Astrocyte (in vitro differentiated cells and primary cell): Measurements from ENCODE around the gene HOXD10. TPM values are rescaled to one million over a fixed set of nuclear protein-coding genes. Genes with fewer than 3 reads are reported as not detected.

ENCODE experiments used
- DNase-seq: peaks from one replicate; pipeline ENCODE4 v3.0.0-alpha.2; 2010; ENCODE audit warnings: low read depth
- FAIRE-seq: peaks from 2 replicates; lab custom pipeline; 2011; peaks lifted over from hg19 to GRCh38; lab: Jason Lieb, UNC
- H2AFZ ChIP-seq: 2 replicates; pipeline ENCODE4 v1.6.0; 2012; ENCODE audit warnings: low read depth, low read length, inconsistent platforms
- H3K27ac ChIP-seq: 2 replicates; pipeline ENCODE4 v1.5.1; 2011; ENCODE audit warnings: low read depth, low read length, inconsistent platforms
- H3K27me3 ChIP-seq: 2 replicates; pipeline ENCODE4 v1.6.0; 2011; ENCODE audit warnings: low read length, inconsistent platforms; ENCODE audit not compliant: insufficient read depth
- H3K36me3 ChIP-seq: 2 replicates; pipeline ENCODE4 v1.5.1; 2011; ENCODE audit warnings: low read length, inconsistent platforms; ENCODE audit not compliant: insufficient read depth
- H3K4me1 ChIP-seq: 2 replicates; pipeline ENCODE4 v1.5.1; 2011; ENCODE audit warnings: low read length, inconsistent platforms; ENCODE audit not compliant: insufficient read depth
- H3K4me2 ChIP-seq: 2 replicates; pipeline ENCODE4 v1.6.0; 2012; ENCODE audit warnings: low read length, inconsistent platforms
- H3K4me3 ChIP-seq: 2 replicates; pipeline ENCODE4 v1.5.1; 2011; ENCODE audit warnings: low read depth, mild to moderate bottlenecking, low read length, inconsistent platforms; ENCODE audit not compliant: insufficient read depth
- H3K79me2 ChIP-seq: 2 replicates; pipeline ENCODE4 v1.6.0; 2012; ENCODE audit warnings: mild to moderate bottlenecking, low read length, inconsistent platforms; ENCODE audit not compliant: insufficient read depth
- H3K9ac ChIP-seq: 2 replicates; pipeline ENCODE4 v1.6.0; 2012; ENCODE audit warnings: mild to moderate bottlenecking, low read length, inconsistent platforms
- H3K9me3 ChIP-seq: 2 replicates; pipeline ENCODE4 v1.5.1; 2012; ENCODE audit warnings: low read depth, mild to moderate bottlenecking, low read length, inconsistent platforms; ENCODE audit not compliant: insufficient read depth
- H4K20me1 ChIP-seq: 2 replicates; pipeline ENCODE4 v1.6.0; 2012; ENCODE audit warnings: low read length, inconsistent platforms; ENCODE audit not compliant: insufficient read depth
- H3K27ac Mint-ChIP-seq: one replicate; pipeline ENCODE4 v1.8.0; 2021; ENCODE audit warnings: mild to moderate bottlenecking, mixed read lengths; ENCODE audit not compliant: unreplicated experiment
- H3K27me3 Mint-ChIP-seq: one replicate; pipeline ENCODE4 v1.8.0; 2021; ENCODE audit warnings: low read depth, mixed read lengths; ENCODE audit not compliant: unreplicated experiment
- H3K36me3 Mint-ChIP-seq: one replicate; pipeline ENCODE4 v1.8.0; 2021; ENCODE audit warnings: low read depth, mixed read lengths; ENCODE audit not compliant: unreplicated experiment
- H3K4me1 Mint-ChIP-seq: one replicate; pipeline ENCODE4 v1.8.0; 2021; ENCODE audit warnings: low read depth, mixed read lengths; ENCODE audit not compliant: unreplicated experiment
- H3K4me3 Mint-ChIP-seq: one replicate; pipeline ENCODE4 v1.8.0; 2021; ENCODE audit warnings: mild to moderate bottlenecking, moderate library complexity, mixed read lengths; ENCODE audit not compliant: unreplicated experiment
- H3K9me3 Mint-ChIP-seq: one replicate; pipeline ENCODE4 v1.8.0; 2021; ENCODE audit warnings: mild to moderate bottlenecking, mixed read lengths; ENCODE audit not compliant: unreplicated experiment
- CTCF ChIP-seq: IDR thresholded peaks from 2 replicates; pipeline ENCODE4 v1.5.1; 2011; ENCODE audit warnings: low read depth, mild to moderate bottlenecking, inconsistent platforms, low read length, moderate library complexity; ENCODE audit not compliant: insufficient read depth
- EZH2 ChIP-seq: IDR thresholded peaks from 2 replicates; pipeline ENCODE4 v1.6.1; 2012; ENCODE audit warnings: mild to moderate bottlenecking, low read length, inconsistent platforms; ENCODE audit not compliant: insufficient read depth
- total RNA-seq: library from RNA; stranded (reverse); gene quantifications from 2 replicates; pipeline ENCODE4 v1.2.1, GENCODE V29; 2021

HOXD10 gene
- total RNA-seq, 1 donor from 2014 or later = not detected

- Histone ChIP-seq H3K27ac (no peak overlapping the region), H3K9me3 (no peaks in the 10 kb centered on the region), H3K4me2 (peak overlapping the region; percentile 60), H3K4me3 (no peak overlapping the region), H3K4me1 (peaks cover 2% of the 10 kb centered on the region), H3K27me3 (peaks cover 91% of the 10 kb centered on the region), H3K79me2 (no peaks in the 10 kb centered on the region), H3K36me3 (no peaks in the 10 kb centered on the region), H4K20me1 (no peaks in the 10 kb centered on the region), H2AFZ (no peak overlapping the region), H3K9ac (no peak overlapping the region)
- TF ChIP-seq EZH2 (peak; percentile 67), CTCF (no peak)
- peaks cover 22% of the 10 kb centered on the region for H3K9me3 Mint-ChIP-seq
- peaks cover 3% of the 10 kb centered on the region for H3K4me1 Mint-ChIP-seq
- FAIRE-seq = no peak
- H3K4me3 Mint-ChIP-seq = no peak overlapping the region
- peak overlapping the region; percentile 74 for H3K27ac Mint-ChIP-seq
- no peaks in the 10 kb centered on the region for H3K36me3 Mint-ChIP-seq
- peaks cover 82% of the 10 kb centered on the region for H3K27me3 Mint-ChIP-seq
- no peak for DNase-seq
These were observed 11.8 kb downstream of the HOXD10 start for GRCh38 chr2:176128172-176128981.

GRCh38 chr2:176128982-176129796 lies 12.6 kb downstream of the HOXD10 start, which contains the start of gene HOXD8:
HOXD8 (plus strand) TSS chr2:176129705; CDS start chr2:176130367, 662 bp downstream.
- Mint-ChIP-seq H3K4me3 (peak within 1 kb of the TSS; percentile 69), H3K36me3 (no peaks in the 10 kb centered on the region), H3K4me1 (peaks cover 3% of the 10 kb centered on the region), H3K27me3 (peaks cover 83% of the 10 kb centered on the region), H3K9me3 (peaks cover 16% of the 10 kb centered on the region), H3K27ac (peak within 1 kb of the TSS; percentile 34)
- H3K27me3 ChIP-seq = peaks cover 91% of the 10 kb centered on the region
- H3K36me3 ChIP-seq = no peaks in the 10 kb centered on the region
- H3K9me3 ChIP-seq = no peaks in the 10 kb centered on the region
- H3K4me3 ChIP-seq = no peak within 1 kb of the TSS
- TF ChIP-seq CTCF (no peak), EZH2 (no peak)
- no peak within 1 kb of the TSS for H3K27ac ChIP-seq
- H3K4me1 ChIP-seq = no peaks in the 10 kb centered on the region
- DNase-seq (peak; percentile 34), FAIRE-seq (no peak)
- H2AFZ ChIP-seq = peak within 1 kb of the TSS; percentile 14
- no peaks in the 10 kb centered on the region for H3K79me2 ChIP-seq
- no peak within 1 kb of the TSS for H3K9ac ChIP-seq
- H3K4me2 ChIP-seq = peak within 1 kb of the TSS; percentile 72
- H4K20me1 ChIP-seq = no peaks in the 10 kb centered on the region
